Ishikawa (cell line): ENCODE results near the gene OGFR.

Source experiments
- CEBPB ChIP-seq: IDR thresholded peaks from 2 replicates; pipeline ENCODE4 v1.6.1; 2012
- CREB1 ChIP-seq: IDR thresholded peaks from 2 replicates; pipeline ENCODE4 v1.6.1; 2012; ENCODE audit warnings: low read depth
- EGR1 ChIP-seq: IDR thresholded peaks from 2 replicates; pipeline ENCODE4 v1.6.1; 2012
- EP300 ChIP-seq: IDR thresholded peaks from 2 replicates; pipeline ENCODE4 v1.6.1; 2012; ENCODE audit warnings: borderline replicate concordance
- FOXM1 ChIP-seq: IDR thresholded peaks from 2 replicates; pipeline ENCODE4 v1.6.1; 2012; ENCODE audit warnings: low read depth, borderline replicate concordance
- NFIC ChIP-seq: IDR thresholded peaks from 2 replicates; pipeline ENCODE4 v1.6.1; 2012
- RAD21 ChIP-seq: IDR thresholded peaks from 2 replicates; pipeline ENCODE4 v1.6.1; 2012; ENCODE audit warnings: low read depth
- TAF1 ChIP-seq: IDR thresholded peaks from 2 replicates; pipeline ENCODE4 v1.6.1; 2012; ENCODE audit warnings: low read depth, mild to moderate bottlenecking
- TCF12 ChIP-seq: IDR thresholded peaks from 2 replicates; pipeline ENCODE4 v1.6.1; 2012; ENCODE audit warnings: low read depth
- TEAD4 ChIP-seq: IDR thresholded peaks from 2 replicates; pipeline ENCODE4 v1.6.1; 2012
- YY1 ChIP-seq: IDR thresholded peaks from 2 replicates; pipeline ENCODE4 v1.6.1; 2012; ENCODE audit warnings: low read depth
- ZBTB7A ChIP-seq: IDR thresholded peaks from 2 replicates; pipeline ENCODE4 v1.6.1; 2012; ENCODE audit warnings: low read depth
- TF ChIP-seq, protein P1 (sequence below): IDR thresholded peaks from 2 replicates; pipeline ENCODE4 v1.6.1; 2012
- TF ChIP-seq, protein P2 (sequence below): IDR thresholded peaks from 2 replicates; pipeline ENCODE4 v1.6.1; 2012
- TF ChIP-seq, protein P3 (sequence below): IDR thresholded peaks from 2 replicates; pipeline ENCODE4 v1.6.1; 2012; ENCODE audit warnings: low read depth, mild to moderate bottlenecking

OGFR gene

DNA sequence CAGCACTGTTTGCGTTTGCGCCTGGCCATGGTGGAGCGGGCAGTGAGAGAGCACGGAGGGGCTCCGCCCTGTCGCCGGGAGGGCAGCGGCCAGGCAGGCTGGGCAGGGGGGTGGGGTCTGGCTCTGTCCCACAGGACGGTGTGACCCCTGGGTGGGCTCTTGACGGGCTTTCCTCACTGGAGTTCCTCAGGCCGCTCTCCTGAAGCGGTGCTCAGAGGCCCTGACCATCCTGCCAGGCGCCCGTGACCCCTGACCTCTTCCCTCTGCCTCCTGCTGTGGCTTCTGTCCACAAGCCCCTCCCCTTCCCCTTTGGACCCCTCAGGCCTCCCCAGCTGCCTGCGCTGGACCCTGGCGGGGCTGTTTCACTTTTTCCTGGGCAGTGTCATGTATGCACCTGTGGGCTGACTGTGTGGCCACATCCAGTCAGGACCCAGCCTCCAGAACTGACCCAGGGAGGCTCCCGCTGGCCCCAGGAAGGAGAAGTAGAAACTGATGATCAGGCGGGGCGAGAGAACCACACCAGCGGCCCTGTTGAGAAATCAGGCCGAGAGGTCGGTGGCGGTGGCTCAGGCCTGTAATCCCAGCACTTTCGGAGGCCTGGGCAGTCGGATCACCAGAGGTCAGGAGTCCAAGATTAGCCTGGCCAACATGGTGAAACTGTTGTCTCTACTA is 1.2 kb downstream of the OGFR start:
- no peak for TF ChIP-seq NFIC
- TF ChIP-seq ZBTB7A: peak; percentile 29; the same call in 1 of the 2 replicates

DNA sequence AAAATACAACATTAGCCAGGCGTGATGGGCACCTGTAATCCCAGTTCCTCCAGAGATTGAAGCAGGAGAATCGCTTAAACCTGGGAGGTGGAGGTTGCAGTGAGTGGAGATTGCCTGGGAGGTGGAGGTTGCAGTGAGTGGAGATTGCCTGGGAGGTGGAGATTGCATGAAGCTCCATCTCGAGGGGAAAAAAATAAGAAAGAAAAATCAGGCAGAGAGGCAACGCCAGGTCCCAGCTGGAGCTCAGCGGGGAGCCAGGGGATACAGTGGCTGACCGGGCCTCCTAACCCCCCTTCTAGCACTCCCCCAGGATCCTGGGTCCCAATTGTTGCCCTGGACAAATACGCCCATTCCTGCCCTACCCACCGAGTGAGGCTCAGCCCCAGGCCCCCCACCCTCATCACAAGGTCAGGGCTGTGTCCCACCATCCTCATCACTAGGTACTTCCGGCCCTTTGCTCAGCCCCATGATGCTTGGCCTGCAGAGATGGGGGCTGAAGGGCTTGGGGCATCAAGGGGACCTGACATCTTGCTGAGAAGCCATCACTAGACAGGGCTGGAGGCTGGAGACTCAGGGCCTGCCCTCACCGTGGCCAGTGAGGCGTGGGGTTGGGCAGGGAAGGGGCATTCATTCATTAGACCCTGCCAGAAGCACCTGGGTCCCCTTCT is 1.9 kb downstream of the OGFR start:
- no peak for TF ChIP-seq EGR1
- TF ChIP-seq RAD21: no peak
- TF ChIP-seq, protein P1, sequence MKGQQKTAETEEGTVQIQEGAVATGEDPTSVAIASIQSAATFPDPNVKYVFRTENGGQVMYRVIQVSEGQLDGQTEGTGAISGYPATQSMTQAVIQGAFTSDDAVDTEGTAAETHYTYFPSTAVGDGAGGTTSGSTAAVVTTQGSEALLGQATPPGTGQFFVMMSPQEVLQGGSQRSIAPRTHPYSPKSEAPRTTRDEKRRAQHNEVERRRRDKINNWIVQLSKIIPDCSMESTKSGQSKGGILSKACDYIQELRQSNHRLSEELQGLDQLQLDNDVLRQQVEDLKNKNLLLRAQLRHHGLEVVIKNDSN: no peak
- no peak for TF ChIP-seq ZBTB7A
- TF ChIP-seq TEAD4: no peak
- TF ChIP-seq TCF12: no peak
- no peak for TF ChIP-seq CREB1
- no peak for TF ChIP-seq EP300
- TF ChIP-seq TAF1: no peak
- no peak for TF ChIP-seq NFIC
- TF ChIP-seq YY1: no peak
- no peak for TF ChIP-seq FOXM1
- TF ChIP-seq, protein P2, sequence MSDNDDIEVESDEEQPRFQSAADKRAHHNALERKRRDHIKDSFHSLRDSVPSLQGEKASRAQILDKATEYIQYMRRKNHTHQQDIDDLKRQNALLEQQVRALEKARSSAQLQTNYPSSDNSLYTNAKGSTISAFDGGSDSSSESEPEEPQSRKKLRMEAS: no peak
- no peak for TF ChIP-seq CEBPB
- TF ChIP-seq, protein P3, sequence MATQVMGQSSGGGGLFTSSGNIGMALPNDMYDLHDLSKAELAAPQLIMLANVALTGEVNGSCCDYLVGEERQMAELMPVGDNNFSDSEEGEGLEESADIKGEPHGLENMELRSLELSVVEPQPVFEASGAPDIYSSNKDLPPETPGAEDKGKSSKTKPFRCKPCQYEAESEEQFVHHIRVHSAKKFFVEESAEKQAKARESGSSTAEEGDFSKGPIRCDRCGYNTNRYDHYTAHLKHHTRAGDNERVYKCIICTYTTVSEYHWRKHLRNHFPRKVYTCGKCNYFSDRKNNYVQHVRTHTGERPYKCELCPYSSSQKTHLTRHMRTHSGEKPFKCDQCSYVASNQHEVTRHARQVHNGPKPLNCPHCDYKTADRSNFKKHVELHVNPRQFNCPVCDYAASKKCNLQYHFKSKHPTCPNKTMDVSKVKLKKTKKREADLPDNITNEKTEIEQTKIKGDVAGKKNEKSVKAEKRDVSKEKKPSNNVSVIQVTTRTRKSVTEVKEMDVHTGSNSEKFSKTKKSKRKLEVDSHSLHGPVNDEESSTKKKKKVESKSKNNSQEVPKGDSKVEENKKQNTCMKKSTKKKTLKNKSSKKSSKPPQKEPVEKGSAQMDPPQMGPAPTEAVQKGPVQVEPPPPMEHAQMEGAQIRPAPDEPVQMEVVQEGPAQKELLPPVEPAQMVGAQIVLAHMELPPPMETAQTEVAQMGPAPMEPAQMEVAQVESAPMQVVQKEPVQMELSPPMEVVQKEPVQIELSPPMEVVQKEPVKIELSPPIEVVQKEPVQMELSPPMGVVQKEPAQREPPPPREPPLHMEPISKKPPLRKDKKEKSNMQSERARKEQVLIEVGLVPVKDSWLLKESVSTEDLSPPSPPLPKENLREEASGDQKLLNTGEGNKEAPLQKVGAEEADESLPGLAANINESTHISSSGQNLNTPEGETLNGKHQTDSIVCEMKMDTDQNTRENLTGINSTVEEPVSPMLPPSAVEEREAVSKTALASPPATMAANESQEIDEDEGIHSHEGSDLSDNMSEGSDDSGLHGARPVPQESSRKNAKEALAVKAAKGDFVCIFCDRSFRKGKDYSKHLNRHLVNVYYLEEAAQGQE: no peak

DNA sequence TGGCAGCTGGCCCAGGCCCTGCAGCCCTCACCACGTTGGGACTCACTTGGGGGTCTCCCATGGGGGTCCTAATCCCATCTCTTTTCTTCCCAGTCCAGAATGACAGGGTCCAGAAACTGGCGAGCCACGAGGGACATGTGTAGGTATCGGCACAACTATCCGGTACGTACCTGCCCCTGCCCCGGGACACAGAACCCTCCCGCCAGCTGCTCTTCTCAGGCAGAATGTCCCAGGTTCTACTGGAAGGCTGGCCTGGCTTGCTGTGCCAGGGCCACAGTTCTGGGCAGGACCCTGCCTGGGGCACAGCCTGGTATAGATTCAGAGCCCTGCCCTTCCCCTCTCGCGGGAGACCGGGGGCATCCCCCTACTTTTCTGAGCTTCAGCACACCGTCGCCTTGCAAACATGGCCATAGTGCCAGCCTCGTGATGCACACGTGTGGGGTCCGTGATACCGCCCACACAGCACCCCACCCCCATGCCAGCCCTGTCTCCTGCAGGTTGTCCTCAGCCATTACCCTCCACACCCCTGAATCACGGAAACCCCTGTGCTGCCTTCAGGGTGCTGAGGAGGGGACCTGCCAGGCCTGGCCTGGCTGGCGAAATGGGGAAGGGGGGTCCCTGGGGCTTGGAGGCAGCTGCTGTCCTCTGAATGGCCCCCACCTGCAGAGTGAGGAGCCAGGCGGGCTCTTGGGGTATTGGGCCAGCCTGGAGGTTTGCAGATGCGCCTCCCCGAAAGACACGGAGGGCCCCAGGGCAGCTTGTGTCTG is 3.0 kb downstream of the OGFR start:
- TF ChIP-seq EP300 (no peak), CEBPB (no peak), NFIC (no peak), FOXM1 (no peak), TEAD4 (no peak), YY1 (no peak), RAD21 (no peak), CREB1 (no peak), TAF1 (no peak), ZBTB7A (no peak), TCF12 (no peak)
- TF ChIP-seq, protein P1: no peak
- TF ChIP-seq, protein P3: no peak
- TF ChIP-seq, protein P2: no peak

DNA sequence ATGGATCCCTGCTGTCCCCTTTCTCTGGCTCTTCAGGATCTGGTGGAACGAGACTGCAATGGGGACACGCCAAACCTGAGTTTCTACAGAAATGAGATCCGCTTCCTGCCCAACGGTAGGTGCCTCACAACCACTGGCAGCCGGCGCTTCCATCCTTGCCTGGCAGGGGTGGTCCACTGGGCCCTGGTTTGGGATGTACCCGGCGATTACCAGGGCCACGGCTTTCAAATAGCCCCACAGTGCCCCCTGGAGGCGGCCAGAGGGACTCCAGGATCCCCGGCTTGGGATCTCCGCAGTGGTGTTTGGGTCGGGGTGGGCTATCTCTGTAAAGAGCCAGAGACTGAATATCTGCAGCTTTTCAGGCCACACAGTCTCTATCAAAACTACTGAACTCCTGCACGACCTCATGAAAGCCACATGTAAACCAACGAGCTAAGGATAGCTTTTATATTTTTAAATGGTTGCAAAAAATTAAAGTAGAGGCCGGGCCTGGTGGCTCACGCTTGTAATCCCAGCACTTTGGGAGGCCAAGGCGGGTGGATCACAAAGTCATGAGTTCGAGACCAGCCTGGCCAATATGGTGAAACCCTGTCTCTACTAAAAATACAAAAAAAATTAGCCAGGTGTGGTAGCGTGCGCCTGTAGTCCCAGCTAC is 3.7 kb downstream of the OGFR start:
- no peak for TF ChIP-seq TAF1
- peak; percentile 73 for TF ChIP-seq RAD21
- TF ChIP-seq, protein P2: no peak
- no peak for TF ChIP-seq TEAD4
